Neural cell (in vitro differentiated cells): ENCODE data around the gene STK38.

Experiments used
- CTCF ChIP-seq: fragments of 450-650 bp; IDR thresholded peaks from 2 replicates; pipeline ENCODE4 v1.5.1; 2014; ENCODE audit warnings: antibody characterized with exemption, mild to moderate bottlenecking, moderate library complexity; ENCODE audit not compliant: poor library complexity, severe bottlenecking
- EP300 ChIP-seq: fragments of 450-650 bp; conservative IDR thresholded peaks from 2 replicates; pipeline ENCODE4 v1.6.1; 2014; ENCODE audit warnings: antibody characterized with exemption, mild to moderate bottlenecking, moderate library complexity; ENCODE audit not compliant: poor library complexity, severe bottlenecking
- EZH2 ChIP-seq: fragments of 200-600, 300-800 bp; shearing (Covaris generic), sonication (generic); IDR thresholded peaks from 2 replicates; pipeline ENCODE4 v1.6.1; 2014; ENCODE audit warnings: antibody characterized with exemption, low read length, borderline replicate concordance, mild to moderate bottlenecking; ENCODE audit not compliant: insufficient read depth, poor library complexity, severe bottlenecking
- MXI1 ChIP-seq: fragments of 450-650 bp; conservative IDR thresholded peaks from 2 replicates; pipeline ENCODE4 v1.6.1; 2014; ENCODE audit warnings: antibody characterized with exemption, mild to moderate bottlenecking; ENCODE audit not compliant: poor library complexity, severe bottlenecking
- POLR2AphosphoS5 ChIP-seq: IDR thresholded peaks from 2 replicates; pipeline ENCODE4 v1.6.1; 2012
- RAD21 ChIP-seq: fragments of 450-650 bp; conservative IDR thresholded peaks from 2 replicates; pipeline ENCODE4 v1.6.1; 2014; ENCODE audit warnings: antibody characterized with exemption, mild to moderate bottlenecking, moderate library complexity
- REST ChIP-seq: IDR thresholded peaks from 2 replicates; pipeline ENCODE4 v1.6.1; 2012; ENCODE audit warnings: borderline replicate concordance
- SMC3 ChIP-seq: fragments of 450-650 bp; conservative IDR thresholded peaks from 2 replicates; pipeline ENCODE4 v1.6.1; 2014; ENCODE audit warnings: antibody characterized with exemption, mild to moderate bottlenecking, moderate library complexity; ENCODE audit not compliant: poor library complexity
- TAF1 ChIP-seq: IDR thresholded peaks from 2 replicates; pipeline ENCODE4 v1.6.1; 2012; ENCODE audit warnings: low read depth

DNA sequence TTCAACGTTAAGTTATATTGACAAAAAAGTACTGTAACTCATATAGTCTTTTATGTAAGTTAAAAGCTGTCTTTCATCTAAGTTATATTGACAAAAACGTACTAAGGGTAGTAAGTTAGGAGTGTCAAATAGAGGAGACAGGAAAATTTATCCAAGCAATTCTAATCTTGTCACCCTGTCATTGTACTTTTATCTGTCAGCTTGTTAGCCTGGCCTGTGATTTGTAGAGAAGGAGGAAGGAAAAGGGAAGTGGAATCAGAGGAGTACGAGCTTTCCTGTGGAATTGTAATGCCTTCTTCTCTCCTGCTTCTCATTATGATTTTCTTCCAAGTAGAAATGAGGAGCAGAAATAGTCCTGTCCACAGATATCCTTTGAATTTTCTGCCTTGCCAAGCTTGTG is 85.6 kb downstream of the STK38 start:
- TF ChIP-seq EZH2 (no peak), CTCF (no peak), POLR2AphosphoS5 (no peak), EP300 (no peak), REST (no peak), RAD21 (no peak), TAF1 (no peak), MXI1 (no peak), SMC3 (no peak)
